Hypothalamus (tissue), 51 donors: Measurements from ENCODE around the gene RNASEH1.
A peak's percentile ranks its signal among the peaks of the same experiment; 100 is the strongest.
"Not testable (repeated sequence)": the region's sequence is repeated elsewhere in the genome, so short reads cannot be mapped to it uniquely, and the experiment has no call there.

Experiments used
- DNase-seq, 51 donors: peaks; one replicate each; lab custom pipeline; 2025; lab: John Stamatoyannopoulos, UW

RNASEH1 gene

DNA sequence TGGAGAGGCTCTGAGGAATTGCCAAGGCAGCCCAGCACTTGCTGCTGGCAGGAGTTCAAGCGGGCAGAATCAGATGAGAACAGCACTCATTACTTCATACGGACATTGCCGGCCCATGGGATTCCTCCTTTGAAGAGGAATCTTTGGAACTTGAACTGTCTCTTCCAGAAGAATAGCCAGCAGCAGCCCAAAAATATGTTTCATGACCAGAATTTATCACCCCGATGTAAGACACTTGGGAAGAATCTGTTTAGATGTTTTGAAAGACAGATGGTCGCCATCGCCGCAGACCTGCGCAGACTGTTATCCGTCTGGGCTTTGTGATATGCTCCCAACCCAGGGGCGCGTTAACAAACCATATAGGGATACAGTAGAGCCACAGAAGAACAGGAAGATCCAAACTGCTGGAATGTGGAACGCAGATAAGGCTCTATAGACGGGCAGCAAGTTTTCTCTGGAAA lies 35.1 kb downstream of the RNASEH1 start:
- DNase-seq: no peak

DNA sequence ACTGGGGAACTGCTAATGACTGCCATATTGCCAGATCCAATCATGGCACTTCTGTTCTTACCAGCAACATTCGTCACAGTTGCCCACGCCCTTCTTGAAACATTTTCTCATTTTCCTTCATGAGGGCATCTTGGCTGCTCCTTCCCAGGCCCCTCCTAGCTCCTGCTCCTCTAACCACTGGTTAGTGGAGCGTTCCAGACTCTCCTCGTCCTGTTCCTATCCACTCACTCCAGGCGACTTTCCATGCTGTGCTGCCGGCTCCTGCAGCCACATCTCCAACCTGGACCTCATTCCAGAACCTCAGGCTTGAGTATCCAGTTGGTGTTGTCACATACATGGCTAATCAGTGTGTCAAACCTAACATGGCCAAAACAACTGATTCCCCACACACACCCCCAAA lies 37.5 kb downstream of the RNASEH1 start:
- DNase-seq: no peak

- DNase-seq: peak in 44 of 51 donors; percentile 23 to 89 (median 72)
These were observed 38.6 kb downstream of the RNASEH1 start, which contains the start of gene ADI1 for GRCh38 chr2:3519255-3520205. Gene ADI1, minus strand, starts transcription at chr2:3519531. Its CDS starts 44 bp downstream, at chr2:3519487.

- DNase-seq: peak; percentile 83 to 99 (median 95)
These were observed 39.5 kb downstream of the RNASEH1 start for GRCh38 chr2:3518496-3519254.

DNA sequence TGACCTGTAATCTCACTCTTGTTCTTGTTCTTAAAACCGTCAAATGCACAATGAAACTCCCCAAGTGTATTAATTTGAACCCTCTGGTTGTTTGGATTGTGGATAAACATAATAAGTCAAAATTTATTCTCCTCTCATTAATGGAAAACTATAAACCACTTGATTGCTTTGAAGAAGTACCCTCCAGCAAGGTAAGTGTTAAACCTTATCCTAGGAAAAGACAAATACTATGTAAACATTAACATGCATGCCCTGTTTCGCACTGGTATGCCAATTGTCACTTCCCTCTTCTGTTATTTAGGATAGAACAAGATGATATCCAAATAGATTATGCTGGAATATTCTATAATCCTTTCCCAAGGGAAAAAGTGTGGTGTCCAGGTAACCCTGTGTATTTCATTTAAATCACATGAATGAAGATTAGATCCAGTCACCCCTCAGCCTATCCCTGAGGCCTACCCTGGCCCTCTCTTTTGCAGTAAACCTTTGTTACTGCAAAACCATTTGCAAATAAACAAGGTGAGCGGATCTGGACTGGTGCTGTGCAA lies 40.1 kb downstream of the RNASEH1 start:
- DNase-seq: no peak

GRCh38 chr2:3516831-3517230 lies 41.3 kb downstream of the RNASEH1 start:
- no peak for DNase-seq

DNA sequence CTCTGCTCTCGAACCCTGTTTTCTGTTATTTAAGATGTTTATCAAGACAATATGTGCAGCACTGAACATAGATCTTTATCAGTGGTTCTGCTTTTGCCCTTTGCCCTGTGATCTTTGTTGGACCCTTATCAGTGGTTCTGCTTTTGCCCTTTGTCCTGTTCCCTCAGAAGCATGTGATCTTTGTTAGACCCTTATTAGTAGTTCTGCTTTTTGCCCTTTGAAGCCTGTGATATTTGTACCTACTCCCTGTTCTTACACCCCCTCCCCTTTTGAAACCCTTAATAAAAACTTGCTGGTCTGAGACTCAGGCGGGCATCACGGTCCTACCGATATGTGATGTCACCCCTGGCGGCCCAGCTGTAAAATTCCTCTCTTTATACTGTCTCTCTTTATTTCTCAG lies 42.7 kb downstream of the RNASEH1 start:
- DNase-seq: not testable (repeated sequence)

- DNase-seq: no peak
These were observed 44.9 kb downstream of the RNASEH1 start for GRCh38 chr2:3513026-3513810.

- no peak for DNase-seq
These were observed 46.0 kb downstream of the RNASEH1 start for GRCh38 chr2:3512086-3512485.

DNA sequence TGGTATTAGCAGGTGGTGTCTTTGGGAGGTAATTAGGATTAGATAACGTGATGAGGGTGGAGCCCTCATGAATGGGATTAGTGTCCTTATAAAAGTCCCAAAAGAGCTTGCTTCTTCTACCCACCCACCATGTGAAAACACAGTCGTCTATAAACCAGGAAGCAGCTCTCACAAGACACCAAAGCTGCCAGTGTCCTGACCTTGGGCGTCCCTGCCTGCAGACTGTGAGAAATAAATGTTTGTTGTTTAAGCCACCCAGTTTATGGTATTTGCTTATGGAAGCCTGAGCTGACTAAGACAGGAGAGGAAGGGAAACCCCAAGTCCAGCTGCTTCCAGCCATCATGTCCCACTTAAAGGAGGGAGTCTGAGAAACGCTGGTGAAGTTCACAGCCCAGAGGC lies 52.4 kb downstream of the RNASEH1 start:
- DNase-seq: no peak

DNA sequence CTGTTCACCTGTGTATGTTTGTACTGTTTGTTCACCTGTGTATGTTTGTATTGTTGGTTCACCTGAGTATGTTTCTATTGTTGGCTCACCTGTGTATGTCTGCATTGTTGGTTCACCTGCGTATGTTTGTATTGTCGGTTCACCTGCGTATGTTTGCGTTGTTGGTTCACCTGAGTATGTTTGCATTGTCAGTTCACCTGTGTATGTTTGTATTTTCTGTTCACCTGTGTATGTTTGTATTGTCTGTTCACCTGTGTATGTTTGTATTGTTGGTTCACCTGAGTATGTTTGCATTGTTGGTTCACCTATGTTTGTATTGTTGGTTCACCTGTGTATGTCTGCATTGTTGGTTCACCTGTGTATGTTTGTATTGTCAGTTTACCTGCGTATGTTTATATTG lies 53.4 kb downstream of the RNASEH1 start:
- no peak for DNase-seq

DNA sequence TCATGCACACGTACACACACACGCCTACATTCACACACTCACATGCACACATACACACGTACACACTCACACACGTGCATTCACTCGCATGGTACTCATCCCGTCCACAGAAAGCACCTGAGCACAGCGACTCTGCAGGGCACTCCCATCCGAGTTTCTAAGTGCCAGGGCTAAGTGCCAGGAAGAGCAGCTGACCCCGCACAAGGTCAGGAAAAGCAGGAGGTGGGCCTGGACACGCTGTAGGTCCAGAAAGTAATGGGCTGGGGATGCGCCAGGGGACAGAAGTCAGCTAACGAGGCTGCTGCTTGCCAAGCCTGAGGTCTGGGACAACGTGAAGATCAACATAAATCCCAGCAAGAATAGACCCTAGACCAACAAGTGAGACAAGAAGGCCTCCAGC lies 54.6 kb downstream of the RNASEH1 start:
- no peak for DNase-seq

GRCh38 chr2:3503046-3503445 lies 55.1 kb downstream of the RNASEH1 start:
- DNase-seq: no peak

GRCh38 chr2:3500326-3500899 lies 57.7 kb downstream of the RNASEH1 start:
- DNase-seq: no peak

- DNase-seq: no peak
These were observed 59.2 kb downstream of the RNASEH1 start for GRCh38 chr2:3498783-3499394.

DNA sequence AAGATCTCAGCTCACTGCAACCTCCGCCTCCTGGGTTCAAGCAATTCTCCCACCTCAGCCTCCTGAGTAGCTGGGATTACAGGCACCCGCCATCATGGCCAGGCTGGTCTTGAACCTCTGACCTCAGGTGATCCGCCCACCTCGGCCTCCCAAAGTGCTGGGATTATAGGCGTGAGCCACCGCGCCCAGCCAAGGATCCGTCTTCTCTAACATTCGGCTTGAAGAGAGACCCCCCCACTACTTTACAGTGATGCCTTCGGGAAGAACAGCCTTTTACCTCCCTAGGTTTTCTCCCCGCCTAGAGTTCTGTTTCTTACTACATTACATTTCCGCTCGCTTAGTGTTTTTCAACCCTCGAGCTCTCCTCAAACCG lies 61.4 kb downstream of the RNASEH1 start:
- not testable (repeated sequence) for DNase-seq
